HUES6 (cell line): ENCODE data around the gene CDH22.
A peak's percentile ranks its signal among the peaks of the same experiment; 100 is the strongest.

Experiments used
- H3K27ac ChIP-seq: 2 replicates; pipeline ENCODE4 v1.7.0; 2013; ENCODE audit warnings: low read depth, mild to moderate bottlenecking, low read length, inconsistent platforms
- H3K27me3 ChIP-seq: 2 replicates; pipeline ENCODE4 v1.6.1; 2013; ENCODE audit warnings: low read length; ENCODE audit not compliant: control insufficient read depth, insufficient read depth
- H3K36me3 ChIP-seq: 2 replicates; pipeline ENCODE4 v1.6.1; 2013; ENCODE audit warnings: low read length; ENCODE audit not compliant: control insufficient read depth, insufficient read depth
- H3K4me1 ChIP-seq: 2 replicates; pipeline ENCODE4 v1.6.1; 2013; ENCODE audit warnings: low read length; ENCODE audit not compliant: control insufficient read depth, insufficient read depth
- H3K4me3 ChIP-seq: 2 replicates; pipeline ENCODE4 v1.5.1; 2013; ENCODE audit warnings: low read depth, low read length
- H3K9ac ChIP-seq: one replicate; pipeline ENCODE4 v1.6.1; 2013; ENCODE audit warnings: mild to moderate bottlenecking, low read length
- H3K9me3 ChIP-seq: 2 replicates; pipeline ENCODE4 v1.6.1; 2013; ENCODE audit warnings: low read depth, low read length; ENCODE audit not compliant: control insufficient read depth, insufficient read depth

The CDH22 gene

DNA sequence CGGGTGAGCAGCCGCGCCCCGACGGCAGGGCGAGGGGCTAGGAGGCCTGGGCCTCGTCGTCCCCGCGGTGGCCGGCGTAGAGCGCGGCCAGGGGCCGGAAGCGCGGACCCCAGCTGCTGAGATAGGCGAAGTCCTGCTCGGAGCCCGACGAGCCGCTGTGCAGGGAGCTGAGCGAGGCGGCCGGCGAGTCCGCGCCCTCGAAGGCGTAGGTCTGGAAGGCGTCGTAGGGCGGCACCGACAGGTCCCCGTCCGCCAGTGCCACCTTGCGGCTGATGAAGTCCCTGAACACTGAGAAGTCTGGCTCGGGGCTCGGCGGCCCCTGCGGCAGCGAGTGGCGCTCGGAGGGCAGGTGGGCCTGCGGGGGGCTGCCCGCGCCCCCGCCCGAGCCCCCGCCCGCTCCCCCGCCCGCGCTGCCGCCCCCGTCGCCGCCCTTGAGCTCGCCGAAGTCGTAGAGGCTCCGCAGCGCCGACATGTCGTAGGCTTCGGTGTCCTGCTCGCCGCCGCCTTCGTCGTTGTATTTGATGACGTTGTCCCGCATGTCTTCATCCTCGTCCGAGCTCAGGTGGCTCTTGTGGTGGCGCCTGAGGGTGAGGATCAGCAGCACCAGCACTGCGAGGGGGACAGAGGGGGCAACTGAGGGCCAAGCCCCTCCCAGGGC, 133.7 kb downstream of the CDH22 start:
- Histone ChIP-seq H3K9me3 (no peaks in the 10 kb centered on the region), H3K27ac (no peak overlapping the region), H3K4me3 (peak overlapping the region; percentile 39; the same call in 1 of the 2 replicates), H3K9ac (no peak overlapping the region), H3K4me1 (no peaks in the 10 kb centered on the region), H3K27me3 (peaks cover 74% of the 10 kb centered on the region), H3K36me3 (no peaks in the 10 kb centered on the region)

DNA sequence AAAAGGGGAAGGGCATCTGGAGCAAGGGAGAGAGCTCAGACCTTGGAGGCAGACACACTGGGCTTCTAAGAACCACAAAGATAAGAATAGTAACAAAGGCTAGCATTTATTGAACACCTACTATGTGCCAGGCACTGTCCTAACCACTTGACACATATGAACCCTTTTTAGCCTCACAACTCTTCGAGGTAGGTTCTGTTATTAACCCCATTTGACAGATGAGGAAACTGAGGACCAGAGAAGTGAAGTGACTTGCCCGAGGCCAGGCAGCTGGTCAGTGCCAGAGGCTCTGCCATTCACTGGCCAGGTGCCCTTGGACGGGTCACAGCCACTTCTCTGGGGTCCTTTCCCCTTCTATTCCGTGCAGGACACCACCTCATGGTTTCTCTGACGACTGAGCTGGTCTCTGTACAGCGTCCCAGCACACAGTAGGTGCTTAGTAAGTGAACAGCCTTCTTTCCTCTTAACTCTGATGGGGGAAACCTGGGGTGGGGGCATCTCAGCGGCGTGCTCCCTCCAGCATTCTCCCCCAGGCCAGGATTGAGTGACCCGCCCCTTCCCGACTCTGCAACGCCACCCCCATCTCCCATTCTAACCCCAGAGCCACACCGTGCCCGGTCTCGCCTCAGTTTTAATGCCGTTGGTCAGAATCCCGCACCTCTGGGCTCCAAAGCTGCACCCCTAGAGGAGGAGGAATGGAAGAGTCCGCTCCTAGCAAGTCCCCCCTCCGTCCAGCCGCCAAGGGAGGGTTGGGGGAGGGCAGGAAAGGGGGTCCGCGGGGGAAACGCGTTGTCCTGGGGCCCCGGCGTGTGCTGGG, 134.4 kb downstream of the CDH22 start:
- no peak overlapping the region for H3K27ac ChIP-seq
- H3K4me3 ChIP-seq = peak overlapping the region; percentile 39; the same call in 1 of the 2 replicates
- no peaks in the 10 kb centered on the region for H3K9me3 ChIP-seq
- no peaks in the 10 kb centered on the region for H3K36me3 ChIP-seq
- H3K27me3 ChIP-seq = peaks cover 76% of the 10 kb centered on the region
- H3K4me1 ChIP-seq = no peaks in the 10 kb centered on the region
- H3K9ac ChIP-seq = no peak overlapping the region

- Histone ChIP-seq H3K9ac (no peak overlapping the region), H3K27me3 (peaks cover 76% of the 10 kb centered on the region)
These were observed 135.2 kb downstream of the CDH22 start for GRCh38 chr20:46172961-46173536.

DNA sequence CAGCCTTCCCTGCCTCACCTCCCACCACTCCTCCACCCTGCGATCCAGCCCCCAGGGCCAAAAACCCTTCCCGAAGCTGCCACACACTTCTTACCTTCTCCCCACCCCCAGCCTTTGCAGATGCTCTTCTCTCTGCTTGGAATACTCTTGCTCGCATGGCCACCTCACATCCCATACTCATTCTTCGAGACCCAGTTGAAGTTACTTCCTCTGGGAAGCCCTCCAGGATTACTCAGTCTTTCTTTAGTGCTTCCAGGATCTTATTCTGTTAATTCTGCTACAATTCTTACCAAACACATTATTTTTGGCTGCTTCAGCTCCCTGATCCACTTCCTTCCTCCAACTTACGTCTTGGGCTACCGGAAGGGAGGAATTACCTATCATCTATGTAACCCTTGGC, 135.8 kb downstream of the CDH22 start:
- Histone ChIP-seq H3K36me3 (no peaks in the 10 kb centered on the region), H3K27ac (no peak overlapping the region), H3K4me1 (no peaks in the 10 kb centered on the region), H3K9me3 (no peaks in the 10 kb centered on the region), H3K27me3 (peaks cover 74% of the 10 kb centered on the region), H3K9ac (no peak overlapping the region), H3K4me3 (no peak overlapping the region)

More at GRCh38 chr20:46172961-46173536, 135.2 kb downstream of the CDH22 start:
- Histone ChIP-seq H3K36me3 (no peaks in the 10 kb centered on the region), H3K27ac (no peak overlapping the region), H3K4me3 (no peak overlapping the region), H3K4me1 (no peaks in the 10 kb centered on the region), H3K9me3 (no peaks in the 10 kb centered on the region)

DNA sequence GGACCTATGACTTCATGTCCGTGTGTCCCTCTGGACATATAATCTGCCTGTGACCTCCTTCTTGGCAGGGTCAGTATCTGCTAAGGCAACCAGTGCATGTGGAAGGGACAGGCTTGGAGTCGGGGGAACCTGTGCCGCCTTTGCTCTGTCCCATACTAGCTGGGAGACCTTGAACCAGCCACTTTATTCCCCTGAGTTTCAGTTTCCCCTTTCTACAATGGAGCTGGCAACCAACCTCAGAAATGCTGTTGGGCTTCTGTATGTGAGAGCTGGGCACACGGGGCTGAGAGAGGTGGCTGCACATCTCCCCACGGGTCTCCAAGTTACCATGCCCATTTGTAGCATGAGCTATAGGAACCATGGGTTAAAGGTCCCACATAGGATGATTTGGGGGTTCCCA, 136.4 kb downstream of the CDH22 start:
- peaks cover 71% of the 10 kb centered on the region for H3K27me3 ChIP-seq
- no peaks in the 10 kb centered on the region for H3K4me1 ChIP-seq
- H3K36me3 ChIP-seq = no peaks in the 10 kb centered on the region
- H3K4me3 ChIP-seq = no peak overlapping the region
- H3K27ac ChIP-seq = no peak overlapping the region
- H3K9me3 ChIP-seq = no peaks in the 10 kb centered on the region
- no peak overlapping the region for H3K9ac ChIP-seq

DNA sequence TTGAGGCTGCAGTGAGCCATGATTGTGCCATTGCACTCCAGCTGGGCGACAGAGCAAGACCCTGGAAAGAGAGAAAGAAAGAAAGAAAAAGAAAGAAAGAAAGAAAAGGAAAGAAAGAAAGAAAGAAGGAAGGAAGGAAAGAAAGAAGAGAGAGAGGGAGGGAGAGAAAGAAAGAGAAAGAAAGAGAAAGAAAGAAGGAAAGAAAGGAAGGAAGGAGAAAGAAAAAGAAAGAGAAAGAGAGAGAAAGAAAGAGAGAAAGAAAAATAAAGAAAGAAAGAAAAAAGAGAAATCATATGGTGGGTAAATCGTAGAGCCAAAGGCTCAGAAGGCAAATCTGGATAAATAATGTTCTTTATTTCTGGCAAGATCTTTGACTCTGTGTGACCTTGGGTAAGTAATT, 136.8 kb downstream of the CDH22 start:
- no peaks in the 10 kb centered on the region for H3K9me3 ChIP-seq
- no peak overlapping the region for H3K4me3 ChIP-seq
- H3K36me3 ChIP-seq = no peaks in the 10 kb centered on the region
- H3K9ac ChIP-seq = no peak overlapping the region
- H3K27me3 ChIP-seq = peaks cover 71% of the 10 kb centered on the region
- H3K27ac ChIP-seq = no peak overlapping the region
- no peaks in the 10 kb centered on the region for H3K4me1 ChIP-seq

GRCh38 chr20:46169245-46170171, 138.8 kb downstream of the CDH22 start:
- Histone ChIP-seq H3K9me3 (no peaks in the 10 kb centered on the region), H3K27me3 (peaks cover 54% of the 10 kb centered on the region), H3K9ac (no peak overlapping the region), H3K4me1 (no peaks in the 10 kb centered on the region), H3K36me3 (no peaks in the 10 kb centered on the region), H3K27ac (no peak overlapping the region), H3K4me3 (no peak overlapping the region)

DNA sequence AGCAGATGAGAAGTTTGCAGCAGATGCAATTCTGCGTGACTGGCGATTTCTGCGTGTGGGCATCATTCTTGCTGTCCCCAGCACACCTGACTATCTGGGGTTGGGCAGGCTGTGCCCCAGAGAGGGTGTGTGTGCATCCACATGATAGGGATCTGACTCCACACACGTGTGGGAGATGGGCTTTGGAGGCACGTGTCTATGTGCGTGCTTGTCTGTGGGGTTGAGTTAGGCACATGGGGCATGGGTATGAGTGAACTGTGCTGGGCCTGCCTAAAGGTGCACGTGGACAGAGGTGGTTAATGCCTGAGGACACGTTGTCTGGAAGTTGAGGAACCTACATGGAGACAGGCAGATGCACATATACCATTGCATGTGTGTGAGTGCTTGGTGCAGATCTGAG, 139.9 kb downstream of the CDH22 start:
- no peak overlapping the region for H3K27ac ChIP-seq
- H3K36me3 ChIP-seq = no peaks in the 10 kb centered on the region
- no peak overlapping the region for H3K4me3 ChIP-seq
- no peaks in the 10 kb centered on the region for H3K4me1 ChIP-seq
- H3K27me3 ChIP-seq = peaks cover 44% of the 10 kb centered on the region
- H3K9me3 ChIP-seq = no peaks in the 10 kb centered on the region
- no peak overlapping the region for H3K9ac ChIP-seq

- Histone ChIP-seq H3K4me1 (no peaks in the 10 kb centered on the region), H3K9me3 (no peaks in the 10 kb centered on the region), H3K4me3 (no peak overlapping the region), H3K27ac (no peak overlapping the region), H3K27me3 (peaks cover 38% of the 10 kb centered on the region), H3K9ac (no peak overlapping the region), H3K36me3 (no peaks in the 10 kb centered on the region)
These were observed 141.2 kb downstream of the CDH22 start for GRCh38 chr20:46167080-46167479.

- Histone ChIP-seq H3K9me3 (no peaks in the 10 kb centered on the region), H3K4me1 (no peaks in the 10 kb centered on the region), H3K4me3 (no peak overlapping the region), H3K27me3 (peaks cover 30% of the 10 kb centered on the region; the same call in 1 of the 2 replicates), H3K36me3 (no peaks in the 10 kb centered on the region), H3K9ac (no peak overlapping the region), H3K27ac (no peak overlapping the region)
These were observed 144.0 kb downstream of the CDH22 start for GRCh38 chr20:46164254-46164653.
